ENCODE data around the gene ENTREP3. TPM values are rescaled to one million over a fixed set of nuclear protein-coding genes. Genes with fewer than 3 reads are reported as not detected.

The ENTREP3 gene
- total RNA-seq, 1 experiment from 2014 or later: 69.9 TPM

DNA sequence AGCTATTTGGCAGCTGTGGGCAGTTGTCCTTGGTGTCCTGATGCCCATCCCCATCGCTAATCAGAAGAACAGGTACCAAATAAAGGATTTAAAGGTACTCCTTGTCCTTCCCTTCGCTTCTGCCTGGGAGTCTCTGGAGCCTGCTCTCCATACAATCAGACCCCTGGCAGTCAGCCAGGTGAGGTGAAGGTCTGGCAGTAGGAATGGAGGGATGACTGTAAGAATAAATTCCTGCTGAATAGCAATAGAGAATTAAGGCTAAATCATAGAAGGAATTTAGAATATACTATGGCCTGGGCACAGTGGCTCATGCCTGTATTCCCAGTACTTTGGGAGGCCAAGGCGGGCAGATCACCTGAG lies 56.8 kb downstream of the ENTREP3 start:
- ChIA-PET POLR2A (no interaction called here), RAD21 (ENCODE audit: low non-redundant PET in 1 of 2, low total read pairs in 2 of 2, uncharacterized antibody in 2 of 2, unreplicated experiment in 2 of 2) (no interaction called here)
- ATAC-seq: no peak

More for the DNA sequence above, 56.8 kb downstream of the ENTREP3 start:
- CTCF ChIA-PET: no interaction called here
- TF ChIP-seq RAD21 (IDR thresholded peaks at IDR 0.05; ENCODE audit: low read depth): no peak
- no peak for TF ChIP-seq POLR2AphosphoS5 (IDR thresholded peaks at IDR 0.05; ENCODE audit: low read depth, low read length)
- TF ChIP-seq EZH2phosphoT487 (IDR thresholded peaks at IDR 0.05; ENCODE audit: borderline replicate concordance): no peak
- TF ChIP-seq ZBTB33 (IDR thresholded peaks at IDR 0.05; ENCODE audit: extremely low read depth, insufficient replicate concordance, low read length): no peak
- no peak for TF ChIP-seq ZFX (IDR thresholded peaks at IDR 0.05)
- TF ChIP-seq YY1 (IDR thresholded peaks at IDR 0.05; ENCODE audit: extremely low read depth, insufficient replicate concordance, low read depth, low read length): no peak
- TF ChIP-seq ELF1 (IDR thresholded peaks at IDR 0.05; ENCODE audit: borderline replicate concordance, low read depth): no peak
- TF ChIP-seq JUND (IDR thresholded peaks at IDR 0.05): no peak
- TF ChIP-seq POLR2A (IDR thresholded peaks at IDR 0.05; ENCODE audit: borderline replicate concordance, extremely low read depth, insufficient read depth, insufficient read length): no peak
- no peak for DNase-seq (ENCODE audit: low read depth, low spot score)
- intact Hi-C loops (cut with micrococcal nuclease): no loop called here
- Histone ChIP-seq H3K4me2 (ENCODE audit: low read length) (no peak overlapping the region), H3K36me3 (ENCODE audit: control insufficient read depth in 1 of 2, insufficient read depth in 2 of 2, low read length in 2 of 2) (peaks cover 3 to 17% of the 10 kb centered on the region in 2 experiments; a peak in 2 of 4 replicates), H3K9ac (ENCODE audit: low read length) (no peak overlapping the region), H3K9me3 (ENCODE audit: control insufficient read depth in 1 of 2, insufficient read depth in 1 of 2, low read depth in 1 of 2, low read length in 2 of 2) (no peaks in the 10 kb centered on the region), H4K20me1 (ENCODE audit: insufficient read depth) (no peaks in the 10 kb centered on the region), H3K9me2 (ENCODE audit: insufficient read depth) (no peaks in the 10 kb centered on the region), H3K4me3 (replicated peaks in 1 of 2; ENCODE audit: low read depth in 1 of 2, low read length in 2 of 2) (no peak overlapping the region), H3K27ac (ENCODE audit: low read depth, low read length) (no peak overlapping the region), H3K27me3 (ENCODE audit: insufficient read depth, low read length) (no peaks in the 10 kb centered on the region), H2AFZ (ENCODE audit: low read depth, low read length, poor library complexity, severe bottlenecking) (no peak overlapping the region), H3K79me2 (ENCODE audit: insufficient read depth, low read length) (peaks cover 9% of the 10 kb centered on the region), H3K4me1 (ENCODE audit: control insufficient read depth in 1 of 2, insufficient read depth in 2 of 2, low read length in 2 of 2) (peaks cover 8 to 22% of the 10 kb centered on the region in 2 experiments; a peak in 3 of 4 replicates)
- no TSS peak for BruUV-seq (replicated peaks)

Data from HCT116 (cell line).